Skin of body (tissue), 2 donors: Measurements from ENCODE around the gene RYK. TPM values are rescaled to one million over a fixed set of nuclear protein-coding genes. Genes with fewer than 3 reads are reported as not detected.
A peak's percentile ranks its signal among the peaks of the same experiment; 100 is the strongest.
"Not testable (repeated sequence)": the region's sequence is repeated elsewhere in the genome, so short reads cannot be mapped to it uniquely, and the experiment has no call there.

Experiments
- DNase-seq: peaks from one replicate; lab custom pipeline; 2025; lab: John Stamatoyannopoulos, UW
- total RNA-seq: library from RNA; depleted of rRNA; stranded (reverse); fragments of >200 nt; gene quantifications from one replicate; pipeline ENCODE4 v1.2.3, GENCODE V29; 2014

The RYK gene
- total RNA-seq, 1 donor from 2014 or later = 105 TPM

GRCh38 chr3:134255404-134255803 is 4.7 kb upstream of the RYK start:
- DNase-seq = no peak

GRCh38 chr3:134253475-134254226 is 3.0 kb upstream of the RYK start:
- DNase-seq = no peak

GRCh38 chr3:134252766-134253165 is 2.1 kb upstream of the RYK start:
- no peak for DNase-seq

- no peak for DNase-seq
Observed at GRCh38 chr3:134251731-134252391, 1.2 kb upstream of the RYK start.

GRCh38 chr3:134249935-134250716 is 533 bp downstream of the RYK start:
- DNase-seq = no peak

GRCh38 chr3:134249296-134249841 is 1.3 kb downstream of the RYK start:
- DNase-seq = no peak

- DNase-seq = no peak
Observed at GRCh38 chr3:134244921-134245320, 5.7 kb downstream of the RYK start.

- DNase-seq = no peak
Observed at GRCh38 chr3:134242649-134243617, 7.7 kb downstream of the RYK start.

- DNase-seq = no peak
Observed at GRCh38 chr3:134239538-134239937, 11.1 kb downstream of the RYK start.

GRCh38 chr3:134237454-134238145 is 13.1 kb downstream of the RYK start:
- peak; percentile 38 for DNase-seq

- DNase-seq = no peak
Observed at GRCh38 chr3:134236505-134237170, 14.0 kb downstream of the RYK start.

- no peak for DNase-seq
Observed at GRCh38 chr3:134235577-134236076, 15.0 kb downstream of the RYK start.

GRCh38 chr3:134232951-134233350 is 17.7 kb downstream of the RYK start:
- no peak for DNase-seq

- no peak for DNase-seq
Observed at GRCh38 chr3:134232151-134232550, 18.5 kb downstream of the RYK start.

- DNase-seq = no peak
Observed at GRCh38 chr3:134231131-134231530, 19.5 kb downstream of the RYK start.

GRCh38 chr3:134229038-134229437 is 21.6 kb downstream of the RYK start:
- no peak for DNase-seq

- DNase-seq = no peak
Observed at GRCh38 chr3:134228479-134228878, 22.2 kb downstream of the RYK start.

GRCh38 chr3:134228035-134228434 is 22.6 kb downstream of the RYK start:
- no peak for DNase-seq

GRCh38 chr3:134224796-134225156 is 25.9 kb downstream of the RYK start:
- not testable (repeated sequence) for DNase-seq
